Esophagus muscularis mucosa (tissue), 4 donors: Measurements from ENCODE around the gene SOX8. TPM values are rescaled to one million over a fixed set of nuclear protein-coding genes. Genes with fewer than 3 reads are reported as not detected.
A peak's percentile ranks its signal among the peaks of the same experiment; 100 is the strongest.

Experiments used
- DNase-seq: peaks from one replicate; pipeline ENCODE4 v3.0.0-alpha.2; 2017; ENCODE audit errors: extremely low spot score
- H3K27ac ChIP-seq, 4 donors: fragments of 200-600 bp; sonication (generic); replicated peaks in 1 of 4; 1 replicate in 3 of 4; 2 replicates in 1 of 4; pipeline ENCODE4 v1.5.1; 2016 to 2019; ENCODE audit warnings: mild to moderate bottlenecking in 1 of 4
- H3K27me3 ChIP-seq, 4 donors: fragments of 200-600 bp; sonication (generic); one replicate each; pipeline versions ENCODE4 v1.5.1 to v1.6.0; 2016 to 2019
- H3K36me3 ChIP-seq, 4 donors: fragments of 200-600 bp; sonication (generic); one replicate each; pipeline ENCODE4 v1.5.1; 2016 to 2019
- H3K4me1 ChIP-seq, 4 donors: fragments of 200-600 bp; sonication (generic); one replicate each; pipeline ENCODE4 v1.5.1; 2016 to 2019
- H3K4me3 ChIP-seq, 4 donors: fragments of 200-600 bp; sonication (generic); 1 replicate in 2 of 4; 2 replicates in 2 of 4; pipeline ENCODE4 v1.5.1; 2016 to 2019; ENCODE audit warnings: mild to moderate bottlenecking in 4 of 4, moderate library complexity in 1 of 4
- H3K9me3 ChIP-seq, 4 donors: fragments of 200-600 bp; sonication (generic); 1 replicate in 3 of 4; 2 replicates in 1 of 4; pipeline ENCODE4 v1.5.1; 2016 to 2019
- CTCF ChIP-seq, 3 experiments: fragments of 200-600 bp in 2 of 3; fragments of 450-650 bp in 1 of 3; sonication (generic) in 2 of 3; IDR thresholded peaks; one replicate each; pipeline ENCODE4 v1.5.1; 2017 to 2019; ENCODE audit warnings: antibody characterized with exemption in 3 of 3, mild to moderate bottlenecking in 2 of 3, moderate library complexity in 1 of 3
- EP300 ChIP-seq: sonication (generic); formaldehyde crosslinking; IDR thresholded peaks from one replicate; pipeline ENCODE4 v1.6.1; 2017; ENCODE audit warnings: antibody characterized with exemption
- POLR2A ChIP-seq: fragments of 450-650 bp; IDR thresholded peaks from one replicate; pipeline ENCODE4 v1.6.1; 2017; ENCODE audit warnings: antibody characterized with exemption, moderate library complexity, mild to moderate bottlenecking, low read depth
- POLR2AphosphoS5 ChIP-seq, 2 donors: sonication (generic); formaldehyde crosslinking; IDR thresholded peaks; one replicate each; pipeline ENCODE4 v1.6.1; 2017; ENCODE audit warnings: antibody characterized with exemption in 2 of 2
- WGBS: methylation state at CpG from one replicate; pipeline ENCODE4 v1.1.5; 2018; 5-methylcytosine and 5-hydroxymethylcytosine counted together
- intact Hi-C: fragments of 100-400 bp; cut with DNase I; formaldehyde crosslinking; loops from one replicate; pipeline ENCODE4 v1.15.1; 2023
- total RNA-seq, 4 donors: library from RNA; depleted of rRNA; stranded (reverse); fragments of >200 nt; gene quantifications; one replicate each; pipeline versions ENCODE4 v1.1.0 to v1.2.1, GENCODE V29; 2016

The SOX8 gene
- total RNA-seq = 1 to 10 TPM; 4.1 to 4.6 (median 4.3) TPM

- H3K4me3 ChIP-seq = peak within 1 kb of the TSS; percentile 58 to 67 (median 59)
- no peak for DNase-seq
- H3K9me3 ChIP-seq = no peaks in the 10 kb centered on the region
- TF ChIP-seq POLR2AphosphoS5 (IDR thresholded peaks at IDR 0.05) (no peak), EP300 (no peak)
- H3K27me3 ChIP-seq = peaks cover 0 to 95% (median 24%) of the 10 kb centered on the region in 4 donors
- H3K4me1 ChIP-seq = peaks cover 9 to 42% (median 37%) of the 10 kb centered on the region in 4 donors
- peak within 1 kb of the TSS in 2 of 4 donors; percentile 19 to 39 for H3K27ac ChIP-seq
- no CpG with 5 or more reads among the region's 80 CpGs for WGBS
- H3K36me3 ChIP-seq = no peaks in the 10 kb centered on the region
- intact Hi-C loops = no loop called here
Measured at GRCh38 chr16:981695-982144, at the start of gene SOX8. TSS of gene SOX8 (plus strand) at chr16:981770. CDS start at chr16:981923, 153 bp downstream.

GRCh38 chr16:932831-933330 is 48.7 kb upstream of the SOX8 start:
- Histone ChIP-seq H3K27ac (no peak overlapping the region), H3K4me3 (no peak overlapping the region), H3K4me1 (no peaks in the 10 kb centered on the region), H3K36me3 (peaks cover 23 to 64% (median 41%) of the 10 kb centered on the region in 4 donors), H3K9me3 (no peaks in the 10 kb centered on the region), H3K27me3 (no peaks in the 10 kb centered on the region)
- intact Hi-C loops = no loop called here
- TF ChIP-seq CTCF (IDR thresholded peaks at IDR 0.05) (no peak), EP300 (no peak), POLR2A (no peak)
- 93% methylated on average over 21 of the region's 21 CpGs for WGBS
- DNase-seq = no peak

GRCh38 chr16:933581-933980 is 48.0 kb upstream of the SOX8 start:
- H3K27me3 ChIP-seq = no peaks in the 10 kb centered on the region
- H3K4me3 ChIP-seq = no peak overlapping the region
- no peaks in the 10 kb centered on the region for H3K9me3 ChIP-seq
- 93% methylated on average over 14 of the region's 15 CpGs for WGBS
- no peaks in the 10 kb centered on the region for H3K4me1 ChIP-seq
- intact Hi-C loops = no loop called here
- no peak for DNase-seq
- no peak overlapping the region for H3K27ac ChIP-seq
- TF ChIP-seq EP300 = no peak
- no peak for TF ChIP-seq POLR2AphosphoS5 (IDR thresholded peaks at IDR 0.05)
- no peak for TF ChIP-seq POLR2A
- TF ChIP-seq CTCF (IDR thresholded peaks at IDR 0.05) = no peak
- peaks cover 23 to 66% (median 41%) of the 10 kb centered on the region in 4 donors for H3K36me3 ChIP-seq

GRCh38 chr16:934178-934577 is 47.4 kb upstream of the SOX8 start:
- H3K4me1 ChIP-seq = no peaks in the 10 kb centered on the region
- H3K9me3 ChIP-seq = no peaks in the 10 kb centered on the region
- H3K27ac ChIP-seq = no peak overlapping the region
- TF ChIP-seq POLR2AphosphoS5 (IDR thresholded peaks at IDR 0.05) (no peak), CTCF (IDR thresholded peaks at IDR 0.05) (no peak)
- H3K4me3 ChIP-seq = no peak overlapping the region
- peaks cover 23 to 67% (median 39%) of the 10 kb centered on the region in 4 donors for H3K36me3 ChIP-seq
- 95% methylated on average over 10 of the region's 10 CpGs for WGBS
- DNase-seq = no peak
- H3K27me3 ChIP-seq = no peaks in the 10 kb centered on the region
- intact Hi-C loops = no loop called here

GRCh38 chr16:935684-936083 is 45.9 kb upstream of the SOX8 start:
- H3K27ac ChIP-seq = no peak overlapping the region
- H3K27me3 ChIP-seq = no peaks in the 10 kb centered on the region
- H3K9me3 ChIP-seq = no peaks in the 10 kb centered on the region
- no peak for TF ChIP-seq POLR2AphosphoS5 (IDR thresholded peaks at IDR 0.05)
- no peak for TF ChIP-seq EP300
- no peak for TF ChIP-seq POLR2A
- no peak for TF ChIP-seq CTCF (IDR thresholded peaks at IDR 0.05)
- intact Hi-C loops = no loop called here
- H3K4me1 ChIP-seq = no peaks in the 10 kb centered on the region
- peaks cover 10 to 66% (median 38%) of the 10 kb centered on the region in 4 donors for H3K36me3 ChIP-seq
- no peak overlapping the region for H3K4me3 ChIP-seq
- no peak for DNase-seq
- WGBS = 85% methylated on average over 11 of the region's 11 CpGs
